ENCODE data around the gene IQGAP1. TPM values are rescaled to one million over a fixed set of nuclear protein-coding genes. Genes with fewer than 3 reads are reported as not detected.

The IQGAP1 gene
- total and polyA plus RNA-seq, 8 donors, result 178 to 296 (median 222) TPM

GRCh38 chr15:90449206-90449735 is 61.2 kb downstream of the IQGAP1 start:
- intact Hi-C loops (cut with DNase I), result no loop called here
- Histone ChIP-seq H3K4me3 (no peak overlapping the region), H3K27me3 (no peaks in the 10 kb centered on the region), H3K4me1 (no peaks in the 10 kb centered on the region), H3K27ac (no peak overlapping the region), H3K9me3 (no peaks in the 10 kb centered on the region), H3K36me3 (peaks cover 0 to 97% of the 10 kb centered on the region in 2 donors)
- DNase-seq, result no peak
- peak; percentile 26 for ATAC-seq
- no peak for TF ChIP-seq CTCF (IDR thresholded peaks at IDR 0.05)

- Histone ChIP-seq H3K4me3 (no peak overlapping the region), H3K27ac (no peak overlapping the region), H3K4me1 (no peaks in the 10 kb centered on the region), H3K9me3 (no peaks in the 10 kb centered on the region), H3K27me3 (no peaks in the 10 kb centered on the region), H3K36me3 (peaks cover 0 to 99% of the 10 kb centered on the region in 2 donors)
- intact Hi-C loops (cut with DNase I), result no loop called here
- ATAC-seq (no peak), DNase-seq (no peak)
- no peak for TF ChIP-seq CTCF (IDR thresholded peaks at IDR 0.05)
Measured at GRCh38 chr15:90451053-90451850, 63.2 kb downstream of the IQGAP1 start.

- Histone ChIP-seq H3K4me1 (peaks cover 0 to 17% of the 10 kb centered on the region in 2 donors), H3K9me3 (no peaks in the 10 kb centered on the region), H3K36me3 (peaks cover 0 to 100% of the 10 kb centered on the region in 2 donors), H3K4me3 (no peak overlapping the region), H3K27me3 (no peaks in the 10 kb centered on the region), H3K27ac (no peak overlapping the region)
- intact Hi-C loops (cut with DNase I), result no loop called here
- ATAC-seq, result no peak
- no peak for TF ChIP-seq CTCF (IDR thresholded peaks at IDR 0.05)
- no peak for DNase-seq
Measured at GRCh38 chr15:90456236-90456635, 68.2 kb downstream of the IQGAP1 start.

- intact Hi-C loops (cut with DNase I), result no loop called here
- DNase-seq, result no peak
- Histone ChIP-seq H3K9me3 (no peaks in the 10 kb centered on the region), H3K4me3 (no peak overlapping the region), H3K27me3 (no peaks in the 10 kb centered on the region), H3K36me3 (peaks cover 0 to 97% of the 10 kb centered on the region in 2 donors), H3K27ac (no peak overlapping the region), H3K4me1 (peaks cover 0 to 28% of the 10 kb centered on the region in 2 donors)
- no peak for ATAC-seq
- TF ChIP-seq CTCF (IDR thresholded peaks at IDR 0.05), result no peak
Measured at GRCh38 chr15:90458061-90458460, 70.0 kb downstream of the IQGAP1 start.

- DNase-seq, result peak in 1 of 4 donors; percentile 28
- TF ChIP-seq CTCF (IDR thresholded peaks at IDR 0.05), result no peak
- H3K27ac ChIP-seq, result peak overlapping the region; percentile 41 to 51
- intact Hi-C loops (cut with DNase I), result no loop called here
- ATAC-seq, result no peak
- peaks cover 0 to 31% of the 10 kb centered on the region in 2 donors for H3K4me1 ChIP-seq
- no peaks in the 10 kb centered on the region for H3K27me3 ChIP-seq
- peaks cover 0 to 97% of the 10 kb centered on the region in 2 donors for H3K36me3 ChIP-seq
- H3K9me3 ChIP-seq, result no peaks in the 10 kb centered on the region
- no peak overlapping the region for H3K4me3 ChIP-seq
Measured at GRCh38 chr15:90459368-90459767, 71.3 kb downstream of the IQGAP1 start.

Data from left lung (tissue), 10 donors.